K562 (cell line): ENCODE data around the gene ZNF286A. TPM values are rescaled to one million over a fixed set of nuclear protein-coding genes. Genes with fewer than 3 reads are reported as not detected.
"Not testable (repeated sequence)": the region's sequence is repeated elsewhere in the genome, so short reads cannot be mapped to it uniquely, and the experiment has no call there.

Experiments
- ATAC-seq: fragments of 200-7000 bp; cut with Tn5 transposase; 3 replicates; pipeline ENCODE4 v1.9.1; 2020; ENCODE audit warnings: moderate library complexity
- BruUV-seq: library from RNA; stranded (reverse); fragments of 400-500 nt; replicated peaks from 2 replicates; lab custom pipeline; 2021; lab: Mats Ljungman, UMichigan
- CTCF ChIA-PET: fragments of 300-600 bp; formaldehyde crosslinking; extraction: SDS; loops from one replicate; lab custom pipeline; 2021; ENCODE audit warnings: low intra/inter-chr PET ratio; lab: Yijun Ruan, JAX
- POLR2A ChIA-PET: fragments of 300-600, 350-650 bp; sonication (Branson Sonifier 250); formaldehyde crosslinking; extraction: SDS; loops from one replicate; lab custom pipeline; 2021; ENCODE audit warnings: antibody characterized with exemption, inconsistent platforms; lab: Yijun Ruan, JAX
- DNase-seq, 4 experiments: peaks; one replicate each; pipeline versions ENCODE4 v3.0.0 to v3.0.0-alpha.2; 2011 to 2018; ENCODE audit warnings: low spot score in 3 of 4, mixed read lengths in 3 of 4; ENCODE audit errors: extremely low read depth in 1 of 4
- FAIRE-seq: peaks from 2 replicates; lab custom pipeline; 2011; peaks lifted over from hg19 to GRCh38; lab: Jason Lieb, UNC
- H2AFZ ChIP-seq: 2 replicates; pipeline ENCODE4 v1.6.0; 2011; ENCODE audit warnings: low read depth, low read length, control low read depth, inconsistent platforms
- H3K27ac ChIP-seq: fragments of 200-600 bp; 3 replicates; pipeline ENCODE4 v1.8.0; 2011; ENCODE audit warnings: low read depth, mild to moderate bottlenecking, control low read depth, inconsistent platforms, low read length, moderate library complexity, mixed read lengths; ENCODE audit errors: extremely low read depth
- H3K27me3 ChIP-seq, 2 experiments: fragments of 300-600 bp in 1 of 2; 2 replicates in 1 of 2; 3 replicates in 1 of 2; pipeline versions ENCODE4 v1.6.0 to v1.8.0; 2011; ENCODE audit warnings: inconsistent platforms in 2 of 2, low read length in 2 of 2, mild to moderate bottlenecking in 1 of 2, mixed read lengths in 1 of 2, moderate library complexity in 1 of 2; ENCODE audit not compliant: control insufficient read depth in 2 of 2, insufficient read depth in 2 of 2
- H3K36me3 ChIP-seq: fragments of 300-600 bp; 3 replicates; pipeline ENCODE4 v1.8.0; 2011; ENCODE audit warnings: mild to moderate bottlenecking, low read length, inconsistent platforms; ENCODE audit not compliant: control insufficient read depth, insufficient read depth
- H3K4me1 ChIP-seq, 2 experiments: fragments of 200-600 bp in 1 of 2; replicated peaks in 1 of 2; 2 replicates in 1 of 2; 3 replicates in 1 of 2; pipeline versions ENCODE4 v1.5.1 to v1.8.0; 2011; ENCODE audit warnings: inconsistent platforms in 2 of 2, low read length in 2 of 2, mild to moderate bottlenecking in 1 of 2, mixed read lengths in 1 of 2, moderate library complexity in 1 of 2; ENCODE audit not compliant: control insufficient read depth in 2 of 2, insufficient read depth in 2 of 2
- H3K4me2 ChIP-seq: 2 replicates; pipeline ENCODE4 v1.6.1; 2011; ENCODE audit warnings: low read length, control low read depth, inconsistent platforms, mixed read lengths; ENCODE audit not compliant: insufficient read depth
- H3K4me3 ChIP-seq: fragments of 200-600 bp; sonication (generic), shearing (Covaris generic); 2 replicates; pipeline ENCODE4 v1.5.1; 2016; ENCODE audit warnings: control low read depth, inconsistent platforms
- H3K79me2 ChIP-seq: fragments of 200-600 bp; 3 replicates; pipeline ENCODE4 v1.8.0; 2011; ENCODE audit warnings: low read length, inconsistent platforms; ENCODE audit not compliant: control insufficient read depth, insufficient read depth
- H3K9ac ChIP-seq, 2 experiments: 2 replicates each; pipeline versions ENCODE4 v1.6.0 to v1.6.1; 2011; ENCODE audit warnings: low read depth in 2 of 2, low read length in 2 of 2, control low read depth in 1 of 2, inconsistent platforms in 1 of 2, mild to moderate bottlenecking in 1 of 2, mixed read lengths in 1 of 2; ENCODE audit not compliant: insufficient read depth in 1 of 2
- H3K9me1 ChIP-seq: one replicate; pipeline ENCODE4 v1.6.0; 2011; ENCODE audit warnings: inconsistent platforms, mild to moderate bottlenecking, low read length, moderate library complexity; ENCODE audit not compliant: control insufficient read depth, insufficient read depth
- H3K9me3 ChIP-seq: replicated peaks from 2 replicates; pipeline ENCODE4 v1.5.1; 2011; ENCODE audit warnings: low read depth, low read length, inconsistent platforms; ENCODE audit not compliant: control insufficient read depth, insufficient read depth
- H4K20me1 ChIP-seq: replicated peaks from 2 replicates; pipeline ENCODE4 v1.6.1; 2011; ENCODE audit warnings: low read length, inconsistent platforms, mixed read lengths; ENCODE audit not compliant: control insufficient read depth, insufficient read depth
- MGA ChIP-seq: fragments of 450-650 bp; IDR thresholded peaks from 2 replicates; pipeline ENCODE4 v1.6.1; 2016; ENCODE audit warnings: mild to moderate bottlenecking, moderate library complexity
- RNF219 ChIP-seq: fragments of 250-450 bp; sonication (Bioruptor Pico); IDR thresholded peaks from 2 replicates; pipeline ENCODE4 v1.5.0; 2022; ENCODE audit warnings: mild to moderate bottlenecking
- WGBS: fragments of 100-300 bp; shearing (Covaris generic); methylation state at CpG from one replicate; pipeline ENCODE4 v1.1.6; 2016; ENCODE audit warnings: low coverage, mixed read lengths; ENCODE audit not compliant: insufficient coverage; ENCODE audit errors: missing lambda C conversion rate; 5-methylcytosine and 5-hydroxymethylcytosine counted together
- in situ Hi-C: fragments of 300-500 bp; cut with MboI; formaldehyde crosslinking; loops from 4 replicates; pipeline ENCODE4 v1.15.0; 2018; ENCODE audit warnings: inconsistent platforms, mixed read lengths
- intact Hi-C: fragments of 100-400 bp; cut with micrococcal nuclease; formaldehyde crosslinking; loops from 2 replicates; pipeline ENCODE4 v1.14.2; 2022
- polyA plus RNA-seq, 8 experiments: library from polyadenylated mRNA; depleted of rRNA in 4 of 8; stranded (reverse) in 5 of 8; unstranded in 3 of 8; fragments of >200 nt; fragmentation: Nextera tagmentation in 2 of 8; fragmentation: Illumina TruSeq in 1 of 8; extraction: Ambion mirVana in 2 of 8; extraction: Trizol in 1 of 8; gene quantifications; 2 replicates each; pipeline versions ENCODE4 v1.2.1 to v1.2.3, GENCODE V29; 2011 to 2014; ENCODE audit warnings: inconsistent platforms in 1 of 8, missing spikeins in 1 of 8
- total RNA-seq, 7 experiments: library from RNA; depleted of rRNA in 6 of 7; stranded (reverse); fragments of >200 nt in 6 of 7; fragmentation: Illumina TruSeq in 2 of 7; extraction: Trizol in 2 of 7; gene quantifications; 2 replicates each; pipeline versions ENCODE4 v1.2.1 to v1.2.3, GENCODE V29; 2011 to 2021; ENCODE audit warnings: low replicate concordance in 1 of 7

The ZNF286A gene
- total and polyA plus RNA-seq, 9 of the 15 experiments (the other 6 are each of a cell fraction or from before 2014, with no cell fraction given), result 9.0 to 23.1 (median 16.6) TPM

- no peak for TF ChIP-seq MGA
- TF ChIP-seq RNF219 (CRISPR knock-in tag), result no peak
- TF ChIP-seq, all 486 proteins: peak for 0
These were observed 35.9 kb upstream of the ZNF286A start (continued) for GRCh38 chr17:15663691-15664090.

GRCh38 chr17:15669526-15669925 is 30.0 kb upstream of the ZNF286A start:
- H2AFZ ChIP-seq, H3K4me2 ChIP-seq, H3K27ac ChIP-seq, H3K9me3 ChIP-seq, H3K4me3 ChIP-seq, BruUV-seq, CTCF ChIA-PET, in situ Hi-C loops, H3K9me1 ChIP-seq, H3K9ac ChIP-seq, ATAC-seq, H3K36me3 ChIP-seq, intact Hi-C loops, DNase-seq, POLR2A ChIA-PET, H3K27me3 ChIP-seq, H3K4me1 ChIP-seq, H3K79me2 ChIP-seq, H4K20me1 ChIP-seq: not testable (repeated sequence)
- 70% methylated on average over 1 of the region's 5 CpGs for WGBS
- FAIRE-seq, result peak; percentile 29
